H1 (cell line): ENCODE measurements around the gene CTDP1. TPM values are rescaled to one million over a fixed set of nuclear protein-coding genes. Genes with fewer than 3 reads are reported as not detected.

Experiments used
- CBX8 ChIP-seq: fragments of 300-800, 300-1000 bp; sonication (generic); IDR thresholded peaks from 2 replicates; pipeline ENCODE4 v1.7.1; 2016; ENCODE audit warnings: low read depth, low read length, borderline replicate concordance
- CHD1 ChIP-seq: IDR thresholded peaks from 2 replicates; pipeline ENCODE4 v1.6.1; 2012; ENCODE audit warnings: low read depth, low read length, improper control_type of control experiment
- CHD7 ChIP-seq: fragments of 300-600 bp; sonication (generic); IDR thresholded peaks from 2 replicates; pipeline ENCODE4 v1.7.1; 2012; ENCODE audit warnings: low read length, moderate library complexity, mild to moderate bottlenecking, inconsistent platforms; ENCODE audit not compliant: insufficient replicate concordance
- HDAC2 ChIP-seq, 2 experiments: fragments of 300-600 bp in 1 of 2; sonication (generic) in 1 of 2; IDR thresholded peaks; 2 replicates each; pipeline ENCODE4 v1.6.1; 2011 to 2012; ENCODE audit warnings: low read depth in 2 of 2, low read length in 2 of 2, mild to moderate bottlenecking in 2 of 2, moderate library complexity in 2 of 2, borderline replicate concordance in 1 of 2, inconsistent platforms in 1 of 2
- JUN ChIP-seq: IDR thresholded peaks from 2 replicates; pipeline ENCODE4 v1.6.1; 2011; ENCODE audit warnings: low read depth, mild to moderate bottlenecking, improper control_type of control experiment, low read length
- KDM5A ChIP-seq: fragments of 200-600 bp; IDR thresholded peaks from 2 replicates; pipeline ENCODE4 v1.7.1; 2012; ENCODE audit warnings: mild to moderate bottlenecking, low read length, inconsistent platforms, mixed read lengths
- MAX ChIP-seq: IDR thresholded peaks from 2 replicates; pipeline ENCODE4 v1.6.1; 2012; ENCODE audit warnings: inconsistent platforms
- RXRA ChIP-seq: IDR thresholded peaks from 2 replicates; pipeline ENCODE4 v1.6.1; 2011; ENCODE audit warnings: low read depth, mild to moderate bottlenecking, low read length, moderate library complexity; ENCODE audit not compliant: insufficient read depth
- SIX5 ChIP-seq: IDR thresholded peaks from 2 replicates; pipeline ENCODE4 v1.6.1; 2011; ENCODE audit warnings: mild to moderate bottlenecking, low read depth, low read length
- SP4 ChIP-seq: IDR thresholded peaks from 2 replicates; pipeline ENCODE4 v1.6.1; 2012; ENCODE audit warnings: low read length, inconsistent platforms
- SRF ChIP-seq: IDR thresholded peaks from 2 replicates; pipeline ENCODE4 v1.6.1; 2011; ENCODE audit warnings: mild to moderate bottlenecking, low read depth, low read length, moderate library complexity
- TBP ChIP-seq: IDR thresholded peaks from 2 replicates; pipeline ENCODE4 v1.6.1; 2011; ENCODE audit warnings: low read depth, low read length, improper control_type of control experiment
- TEAD4 ChIP-seq: IDR thresholded peaks from 2 replicates; pipeline ENCODE4 v1.6.1; 2012; ENCODE audit warnings: low read depth, low read length, inconsistent platforms, mixed read lengths
- polyA plus RNA-seq, 7 experiments: library from polyadenylated mRNA; depleted of rRNA in 3 of 7; stranded (reverse) in 5 of 7; unstranded in 2 of 7; fragments of >200 nt in 5 of 7; fragments of 200-250 nt in 2 of 7; gene quantifications; 1 replicate in 5 of 7; 2 replicates in 1 of 7; 4 replicates in 1 of 7; pipeline versions ENCODE4 v1.2.1 to v1.2.3, GENCODE V29; 2011 to 2013; ENCODE audit warnings: missing spikeins in 2 of 7, mixed read lengths in 2 of 7
- total RNA-seq: library from RNA; stranded (reverse); fragmentation: NEBNext Ultra II Directional; extraction: Animal tissue kit (Norgen Biotek cat#: 25700); gene quantifications from 2 replicates; pipeline ENCODE4 v1.2.1, GENCODE V29; 2021

CTDP1 gene
- total and polyA plus RNA-seq, 2 of the 8 experiments (the other 6 are each of a cell fraction or from before 2014, with no cell fraction given) = 16.6 to 37.0 TPM

GRCh38 chr18:79708412-79708811, 28.8 kb downstream of the CTDP1 start (continued):
- TF ChIP-seq CHD7 = no peak
- TF ChIP-seq SRF = no peak
- TF ChIP-seq MAX = no peak
- no peak for TF ChIP-seq CHD1
- TF ChIP-seq SIX5 = no peak
- no peak for TF ChIP-seq TEAD4
- TF ChIP-seq KDM5A = no peak
- TF ChIP-seq SP4 = no peak
- no peak for TF ChIP-seq TBP
- no peak for TF ChIP-seq HDAC2 (IDR thresholded peaks at IDR 0.05; ENCODE audit: borderline replicate concordance in 1 of 2, low read depth in 2 of 2, low read length in 2 of 2)
- TF ChIP-seq JUN = no peak
- no peak for TF ChIP-seq CBX8
- TF ChIP-seq RXRA = no peak
